Measurements from ENCODE around the gene KCNJ18.
"Not testable (repeated sequence)": the region's sequence is repeated elsewhere in the genome, so short reads cannot be mapped to it uniquely, and the experiment has no call there.

GRCh38 chr17:21696842-21697507, 4.7 kb downstream of the KCNJ18 start:
- TF ChIP-seq CTCF (IDR thresholded peaks at IDR 0.05; ENCODE audit: poor library complexity); EZH2 (IDR thresholded peaks at IDR 0.05; ENCODE audit: borderline replicate concordance); EZH2phosphoT487 (IDR thresholded peaks at IDR 0.05; ENCODE audit: low read depth, severe bottlenecking, unreplicated experiment): not testable (repeated sequence)
